Breast epithelium (tissue), 3 donors: ENCODE data around the gene CDH4.

Experiments used
- CTCF ChIP-seq, 3 donors: fragments of 450-650 bp; IDR thresholded peaks; one replicate each; pipeline ENCODE4 v1.5.1; 2016 to 2017; ENCODE audit warnings: antibody characterized with exemption in 3 of 3, mild to moderate bottlenecking in 3 of 3, moderate library complexity in 3 of 3
- POLR2A ChIP-seq: fragments of 450-650 bp; IDR thresholded peaks from one replicate; pipeline ENCODE4 v1.6.1; 2016; ENCODE audit warnings: antibody characterized with exemption, mild to moderate bottlenecking, moderate library complexity
- POLR2AphosphoS5 ChIP-seq, 3 donors: sonication (generic); formaldehyde crosslinking; IDR thresholded peaks; one replicate each; pipeline ENCODE4 v1.6.1; 2017; ENCODE audit warnings: antibody characterized with exemption in 3 of 3

DNA sequence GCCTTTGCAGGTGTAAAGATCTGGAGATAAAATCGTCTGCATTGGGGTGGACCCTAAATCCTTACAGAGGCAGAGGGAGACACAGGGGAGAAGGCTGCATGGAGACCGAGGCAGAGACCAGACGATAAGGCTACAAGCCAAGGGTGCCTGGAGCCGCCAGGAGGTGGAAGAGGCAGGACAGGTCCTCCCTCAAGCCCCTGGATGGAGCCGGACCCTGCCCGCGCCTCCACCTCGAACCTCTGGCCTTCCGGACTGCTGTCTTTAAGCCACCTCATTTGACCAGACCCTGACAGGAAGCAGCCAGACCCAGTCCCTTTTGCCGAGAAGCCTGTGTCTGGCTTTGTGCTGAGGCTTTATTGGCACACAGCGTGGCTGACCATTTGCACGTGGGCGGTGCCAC, 629.8 kb downstream of the CDH4 start:
- TF ChIP-seq POLR2AphosphoS5 (IDR thresholded peaks at IDR 0.05): no peak
- TF ChIP-seq CTCF (IDR thresholded peaks at IDR 0.05): no peak
- no peak for TF ChIP-seq POLR2A
